Astrocyte of the cerebellum (primary cell): ENCODE results near the gene SCRT2.
A peak's percentile ranks its signal among the peaks of the same experiment; 100 is the strongest.

ENCODE experiments used
- DNase-seq: peaks from one replicate; pipeline ENCODE4 v3.0.0-alpha.2; 2011; ENCODE audit warnings: low read depth
- H3K4me3 ChIP-seq: 2 replicates; pipeline ENCODE4 v1.5.1; 2011; ENCODE audit warnings: mild to moderate bottlenecking, low read depth, low read length, moderate library complexity
- in situ Hi-C: cut with HindIII; loops from 2 replicates; pipeline ENCODE4 v1.10.0; 2017; ENCODE audit warnings: low sequenced_read_pairs
- TF ChIP-seq, protein P1 (sequence below): IDR thresholded peaks from 2 replicates; pipeline ENCODE4 v1.5.1; 2012; ENCODE audit warnings: low read length, low read depth, moderate library complexity, mild to moderate bottlenecking; ENCODE audit errors: missing control alignments

The SCRT2 gene

DNA sequence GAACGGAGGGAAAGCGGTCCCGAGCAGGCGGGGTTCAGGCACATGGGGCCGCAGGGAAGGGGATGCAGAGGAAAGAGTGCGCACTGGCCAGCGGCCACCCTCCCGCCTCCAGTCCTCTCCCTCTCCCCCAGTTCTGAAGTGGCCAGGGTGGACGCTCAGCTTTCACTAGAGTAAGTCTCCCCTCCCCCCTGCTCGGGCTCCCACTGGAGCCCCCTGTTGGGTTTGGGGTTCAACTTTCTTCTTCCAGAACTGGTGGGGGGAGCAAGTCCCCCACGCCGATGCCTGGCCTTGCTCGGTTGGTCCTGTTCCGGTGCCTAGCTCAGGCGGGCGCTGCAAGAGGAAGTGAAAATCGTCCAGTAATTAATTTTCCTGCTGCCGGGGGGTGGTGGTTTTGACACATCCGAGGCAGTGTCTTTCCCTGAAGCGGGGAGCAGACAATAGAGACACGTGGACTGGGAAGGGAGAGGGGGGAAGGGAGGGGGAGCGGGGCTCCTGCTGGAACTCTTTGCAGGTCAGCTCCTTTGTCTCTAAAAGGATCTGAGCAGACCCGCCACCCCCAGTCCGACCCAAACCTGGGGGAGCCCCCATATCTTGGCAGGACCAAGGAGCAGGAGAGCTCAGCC, 824 bp upstream of the SCRT2 start:
- no peak overlapping the region for H3K4me3 ChIP-seq
- TF ChIP-seq, protein P1, sequence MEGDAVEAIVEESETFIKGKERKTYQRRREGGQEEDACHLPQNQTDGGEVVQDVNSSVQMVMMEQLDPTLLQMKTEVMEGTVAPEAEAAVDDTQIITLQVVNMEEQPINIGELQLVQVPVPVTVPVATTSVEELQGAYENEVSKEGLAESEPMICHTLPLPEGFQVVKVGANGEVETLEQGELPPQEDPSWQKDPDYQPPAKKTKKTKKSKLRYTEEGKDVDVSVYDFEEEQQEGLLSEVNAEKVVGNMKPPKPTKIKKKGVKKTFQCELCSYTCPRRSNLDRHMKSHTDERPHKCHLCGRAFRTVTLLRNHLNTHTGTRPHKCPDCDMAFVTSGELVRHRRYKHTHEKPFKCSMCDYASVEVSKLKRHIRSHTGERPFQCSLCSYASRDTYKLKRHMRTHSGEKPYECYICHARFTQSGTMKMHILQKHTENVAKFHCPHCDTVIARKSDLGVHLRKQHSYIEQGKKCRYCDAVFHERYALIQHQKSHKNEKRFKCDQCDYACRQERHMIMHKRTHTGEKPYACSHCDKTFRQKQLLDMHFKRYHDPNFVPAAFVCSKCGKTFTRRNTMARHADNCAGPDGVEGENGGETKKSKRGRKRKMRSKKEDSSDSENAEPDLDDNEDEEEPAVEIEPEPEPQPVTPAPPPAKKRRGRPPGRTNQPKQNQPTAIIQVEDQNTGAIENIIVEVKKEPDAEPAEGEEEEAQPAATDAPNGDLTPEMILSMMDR, result no peak
- no peak for DNase-seq
- in situ Hi-C loops, result no loop called here

GRCh38 chr20:675033-675452, 559 bp downstream of the SCRT2 start:
- H3K4me3 ChIP-seq, result no peak overlapping the region
- no peak for DNase-seq
- TF ChIP-seq, protein P1, result no peak
- in situ Hi-C loops, result no loop called here

GRCh38 chr20:673603-674001, 2.0 kb downstream of the SCRT2 start:
- H3K4me3 ChIP-seq, result no peak overlapping the region
- TF ChIP-seq, protein P1, result no peak
- no peak for DNase-seq
- in situ Hi-C loops, result no loop called here

DNA sequence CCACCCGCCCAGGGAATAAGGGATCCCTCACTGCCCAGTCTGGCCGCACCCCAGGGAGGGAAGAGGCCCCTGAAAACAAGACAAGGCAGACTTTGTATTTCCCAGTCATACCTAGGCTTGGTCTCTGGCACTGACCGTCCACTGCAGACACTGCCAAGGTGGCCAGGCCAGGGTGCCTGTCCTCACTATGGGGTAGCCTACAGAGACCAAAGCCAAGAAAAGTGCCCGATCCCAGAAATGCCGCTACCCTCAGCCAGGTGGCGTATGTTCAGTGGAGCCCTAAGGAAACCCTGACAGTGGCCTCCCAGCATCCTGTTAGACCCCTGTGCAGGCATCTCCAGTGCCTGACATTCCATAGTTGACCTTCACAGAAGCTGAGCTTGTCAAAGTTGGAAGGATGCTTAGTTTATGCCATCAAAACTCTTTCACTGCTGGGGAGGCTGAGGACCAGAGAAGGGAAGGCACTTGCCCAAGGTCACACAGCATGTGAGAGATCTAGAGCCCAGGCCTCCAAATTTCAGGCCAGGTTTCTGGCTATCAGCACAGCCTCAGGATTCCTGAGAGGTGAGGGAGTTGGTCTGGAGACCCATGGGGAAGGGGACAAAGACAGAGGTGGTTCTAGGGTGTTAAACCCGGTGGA, 2.5 kb downstream of the SCRT2 start:
- DNase-seq, result no peak
- in situ Hi-C loops, result no loop called here
- no peak overlapping the region for H3K4me3 ChIP-seq
- TF ChIP-seq, protein P1, result peak; percentile 25

DNA sequence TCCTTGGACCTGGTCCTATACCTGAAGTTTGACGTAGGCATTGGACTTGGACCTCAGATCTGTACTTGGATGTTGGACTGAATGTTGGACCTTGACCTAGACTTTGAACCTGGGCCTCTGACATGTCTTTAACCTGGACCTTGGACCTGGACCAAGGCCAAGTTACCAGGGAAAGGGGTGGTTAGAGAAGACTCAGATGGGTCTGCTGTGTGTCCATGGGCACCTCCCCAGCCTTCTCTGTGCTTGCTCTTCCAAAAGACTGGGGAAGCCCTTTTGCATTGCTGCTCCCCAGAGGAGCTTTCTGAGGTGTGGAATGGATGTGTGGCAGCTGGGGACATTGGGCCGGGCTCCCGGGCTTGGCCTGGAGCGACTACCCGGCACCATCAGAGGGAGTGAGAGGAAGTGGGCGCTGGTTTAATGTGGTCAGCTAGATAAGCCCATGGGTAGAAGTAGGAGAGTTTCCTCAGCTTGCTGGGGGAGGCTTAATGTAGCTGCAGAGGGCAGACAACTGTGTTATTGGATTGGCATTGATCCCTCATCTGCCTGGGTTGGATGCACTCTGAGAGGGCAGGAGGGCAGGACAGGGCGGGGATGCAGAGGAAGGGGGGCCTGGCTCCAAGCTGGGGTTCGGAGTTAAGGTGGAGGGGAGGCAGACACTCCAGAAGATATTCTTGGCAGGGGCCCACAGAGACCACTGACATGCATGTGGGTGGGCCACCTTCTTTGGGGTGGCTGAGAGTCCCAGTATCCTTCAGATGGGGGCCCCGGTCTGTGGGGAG, 4.2 kb downstream of the SCRT2 start:
- in situ Hi-C loops, result no loop called here
- TF ChIP-seq, protein P1, result no peak
- DNase-seq, result no peak
- no peak overlapping the region for H3K4me3 ChIP-seq

GRCh38 chr20:669573-669972, 6.0 kb downstream of the SCRT2 start:
- in situ Hi-C loops, result no loop called here
- H3K4me3 ChIP-seq, result no peak overlapping the region
- TF ChIP-seq, protein P1, result no peak
- no peak for DNase-seq
